Suprapubic skin (tissue), 4 donors: Measurements from ENCODE around the gene LRRC4C. TPM values are rescaled to one million over a fixed set of nuclear protein-coding genes. Genes with fewer than 3 reads are reported as not detected.

ENCODE experiments used
- DNase-seq, 2 donors: peaks; one replicate each; pipeline ENCODE4 v3.0.0-alpha.2; 2019; ENCODE audit warnings: low spot score in 2 of 2
- H3K27ac ChIP-seq: fragments of 200-600 bp; sonication (generic); one replicate; pipeline ENCODE4 v1.5.1; 2019
- H3K27me3 ChIP-seq: fragments of 200-600 bp; sonication (generic); one replicate; pipeline ENCODE4 v1.5.1; 2019
- H3K36me3 ChIP-seq: fragments of 200-600 bp; sonication (generic); one replicate; pipeline ENCODE4 v1.5.1; 2019
- H3K4me1 ChIP-seq: fragments of 200-600 bp; sonication (generic); one replicate; pipeline ENCODE4 v1.5.1; 2019
- H3K4me3 ChIP-seq: fragments of 200-600 bp; sonication (generic); one replicate; pipeline ENCODE4 v1.5.1; 2019; ENCODE audit warnings: mild to moderate bottlenecking
- H3K9me3 ChIP-seq: fragments of 200-600 bp; sonication (generic); one replicate; pipeline ENCODE4 v1.5.1; 2019
- CTCF ChIP-seq, 2 donors: fragments of 200-600 bp in 1 of 2; fragments of 450-650 bp in 1 of 2; sonication (generic) in 1 of 2; IDR thresholded peaks; one replicate each; pipeline ENCODE4 v1.5.1; 2016 to 2019; ENCODE audit warnings: antibody characterized with exemption in 2 of 2, mild to moderate bottlenecking in 1 of 2, moderate library complexity in 1 of 2
- EP300 ChIP-seq: sonication (generic); formaldehyde crosslinking; IDR thresholded peaks from one replicate; pipeline ENCODE4 v1.6.1; 2017; ENCODE audit warnings: antibody characterized with exemption
- POLR2A ChIP-seq, 2 donors: fragments of 450-650 bp; IDR thresholded peaks; one replicate each; pipeline ENCODE4 v1.6.1; 2017; ENCODE audit warnings: antibody characterized with exemption in 2 of 2, mild to moderate bottlenecking in 2 of 2, moderate library complexity in 2 of 2
- POLR2AphosphoS5 ChIP-seq, 3 donors: sonication (generic); formaldehyde crosslinking; IDR thresholded peaks; one replicate each; pipeline ENCODE4 v1.6.1; 2017; ENCODE audit warnings: antibody characterized with exemption in 3 of 3
- WGBS: methylation state at CpG from one replicate; pipeline ENCODE4 v1.1.5; 2018; 5-methylcytosine and 5-hydroxymethylcytosine counted together
- total RNA-seq, 4 donors: library from RNA; depleted of rRNA; stranded (reverse); fragments of >200 nt; gene quantifications; one replicate each; pipeline ENCODE4 v1.1.0, GENCODE V29; 2016

The LRRC4C gene
- total RNA-seq, 4 donors from 2014 or later = 0.19 to 1.1 (median 0.60) TPM; not detected in 1

DNA sequence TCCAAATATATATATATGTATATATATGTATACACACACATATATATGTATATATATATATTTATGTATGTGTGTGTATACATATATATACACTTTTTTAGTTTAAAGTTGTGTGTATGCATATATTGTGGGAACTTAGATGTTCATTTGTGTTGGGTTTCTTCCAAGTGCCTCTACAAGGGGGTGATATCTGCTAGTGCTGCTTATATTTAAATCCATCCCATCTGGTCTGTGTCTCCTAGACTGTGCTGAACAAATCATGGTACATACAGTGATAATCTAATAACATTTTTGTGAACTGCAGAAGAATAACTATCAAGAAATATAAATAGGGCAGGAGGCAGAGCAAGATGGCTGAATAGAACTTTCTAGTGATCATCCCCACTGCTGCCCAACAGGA lies 696.4 kb downstream of the LRRC4C start:
- TF ChIP-seq EP300 (no peak), POLR2A (IDR thresholded peaks at IDR 0.05) (no peak), POLR2AphosphoS5 (IDR thresholded peaks at IDR 0.05) (no peak), CTCF (IDR thresholded peaks at IDR 0.05) (no peak)
- H3K4me3 ChIP-seq = no peak overlapping the region
- no peaks in the 10 kb centered on the region for H3K36me3 ChIP-seq
- H3K4me1 ChIP-seq = no peaks in the 10 kb centered on the region
- peaks cover 3% of the 10 kb centered on the region for H3K9me3 ChIP-seq
- H3K27me3 ChIP-seq = no peaks in the 10 kb centered on the region
- no peak overlapping the region for H3K27ac ChIP-seq
- DNase-seq = no peak

- no peaks in the 10 kb centered on the region for H3K9me3 ChIP-seq
- no peaks in the 10 kb centered on the region for H3K36me3 ChIP-seq
- H3K4me1 ChIP-seq = no peaks in the 10 kb centered on the region
- 91% methylated on average over 3 of the region's 3 CpGs for WGBS
- TF ChIP-seq EP300 (no peak), POLR2A (IDR thresholded peaks at IDR 0.05) (no peak), CTCF (IDR thresholded peaks at IDR 0.05) (no peak), POLR2AphosphoS5 (IDR thresholded peaks at IDR 0.05) (no peak)
- no peak overlapping the region for H3K27ac ChIP-seq
- no peak overlapping the region for H3K4me3 ChIP-seq
- no peak for DNase-seq
- H3K27me3 ChIP-seq = no peaks in the 10 kb centered on the region
Measured at GRCh38 chr11:40759341-40759740, 700.1 kb downstream of the LRRC4C start.

DNA sequence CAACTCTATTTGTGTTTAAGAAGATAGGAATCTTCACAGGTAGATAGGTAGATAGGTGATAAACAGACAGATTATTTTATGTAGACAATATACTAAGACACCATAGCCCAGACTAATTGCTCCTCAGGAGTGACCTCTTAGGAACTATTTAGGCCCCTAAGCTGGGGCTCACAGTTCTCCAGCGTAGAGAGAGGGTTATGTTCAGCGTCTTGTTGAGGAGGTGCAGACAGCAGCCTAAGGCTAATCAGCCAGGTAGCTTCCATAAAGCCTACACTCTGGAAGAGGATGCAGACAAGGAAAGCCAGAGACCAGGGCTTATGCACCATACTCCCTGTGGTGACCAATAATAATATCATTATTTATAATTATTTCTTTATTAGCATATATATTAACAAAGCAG lies 705.2 kb downstream of the LRRC4C start:
- Histone ChIP-seq H3K27me3 (no peaks in the 10 kb centered on the region), H3K36me3 (no peaks in the 10 kb centered on the region), H3K4me3 (no peak overlapping the region), H3K27ac (no peak overlapping the region), H3K9me3 (no peaks in the 10 kb centered on the region), H3K4me1 (no peaks in the 10 kb centered on the region)
- no peak for DNase-seq
- TF ChIP-seq POLR2AphosphoS5 (IDR thresholded peaks at IDR 0.05) = no peak
- WGBS = 43% methylated on average over 2 of the region's 2 CpGs

DNA sequence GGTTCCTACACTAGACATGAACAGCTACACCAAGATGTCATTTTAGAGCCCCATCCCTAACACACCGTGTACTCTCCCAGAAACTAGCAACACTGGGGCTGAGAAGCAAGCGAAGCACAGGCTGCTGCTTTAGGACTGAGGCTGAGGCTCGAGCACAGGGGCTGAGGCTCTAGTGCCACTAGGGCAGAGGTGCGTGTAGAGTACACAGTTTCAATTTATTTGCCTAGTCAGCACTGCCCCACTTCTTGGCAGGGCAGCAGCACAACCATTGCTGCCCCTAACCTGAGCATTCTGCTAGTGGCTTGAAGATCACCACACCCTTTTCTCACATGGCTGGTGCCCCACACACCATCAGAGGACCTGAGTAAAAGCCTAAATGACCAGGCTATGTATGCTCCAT lies 713.2 kb downstream of the LRRC4C start:
- Histone ChIP-seq H3K27me3 (no peaks in the 10 kb centered on the region), H3K9me3 (peaks cover 19% of the 10 kb centered on the region), H3K4me3 (no peak overlapping the region), H3K27ac (no peak overlapping the region), H3K36me3 (no peaks in the 10 kb centered on the region), H3K4me1 (no peaks in the 10 kb centered on the region)
- 92% methylated on average over 4 of the region's 4 CpGs for WGBS
- TF ChIP-seq POLR2AphosphoS5 (IDR thresholded peaks at IDR 0.05) = no peak
- no peak for TF ChIP-seq EP300
- no peak for TF ChIP-seq POLR2A (IDR thresholded peaks at IDR 0.05)
- no peak for TF ChIP-seq CTCF (IDR thresholded peaks at IDR 0.05)
- no peak for DNase-seq

- Histone ChIP-seq H3K9me3 (peaks cover 10% of the 10 kb centered on the region), H3K4me3 (no peak overlapping the region), H3K4me1 (no peaks in the 10 kb centered on the region), H3K36me3 (no peaks in the 10 kb centered on the region), H3K27ac (no peak overlapping the region), H3K27me3 (no peaks in the 10 kb centered on the region)
- no peak for TF ChIP-seq EP300
- no peak for TF ChIP-seq CTCF (IDR thresholded peaks at IDR 0.05)
- no peak for TF ChIP-seq POLR2AphosphoS5 (IDR thresholded peaks at IDR 0.05)
- TF ChIP-seq POLR2A (IDR thresholded peaks at IDR 0.05) = no peak
- WGBS = 45% methylated on average over 4 of the region's 4 CpGs
- DNase-seq = no peak
Measured at GRCh38 chr11:40732132-40732531, 727.3 kb downstream of the LRRC4C start.

GRCh38 chr11:40722179-40722795 lies 737.2 kb downstream of the LRRC4C start:
- Histone ChIP-seq H3K9me3 (peaks cover 4% of the 10 kb centered on the region), H3K27ac (no peak overlapping the region), H3K36me3 (no peaks in the 10 kb centered on the region), H3K27me3 (no peaks in the 10 kb centered on the region), H3K4me3 (no peak overlapping the region), H3K4me1 (no peaks in the 10 kb centered on the region)
- 43% methylated on average over 10 of the region's 10 CpGs for WGBS
- TF ChIP-seq CTCF (IDR thresholded peaks at IDR 0.05) = no peak
- TF ChIP-seq POLR2AphosphoS5 (IDR thresholded peaks at IDR 0.05) = no peak
- no peak for TF ChIP-seq EP300
- no peak for TF ChIP-seq POLR2A (IDR thresholded peaks at IDR 0.05)
- DNase-seq = no peak
